ENCODE data around the gene IQUB.
A peak's percentile ranks its signal among the peaks of the same experiment; 100 is the strongest.
"Not testable (repeated sequence)": the region's sequence is repeated elsewhere in the genome, so short reads cannot be mapped to it uniquely, and the experiment has no call there.

The IQUB gene

DNA sequence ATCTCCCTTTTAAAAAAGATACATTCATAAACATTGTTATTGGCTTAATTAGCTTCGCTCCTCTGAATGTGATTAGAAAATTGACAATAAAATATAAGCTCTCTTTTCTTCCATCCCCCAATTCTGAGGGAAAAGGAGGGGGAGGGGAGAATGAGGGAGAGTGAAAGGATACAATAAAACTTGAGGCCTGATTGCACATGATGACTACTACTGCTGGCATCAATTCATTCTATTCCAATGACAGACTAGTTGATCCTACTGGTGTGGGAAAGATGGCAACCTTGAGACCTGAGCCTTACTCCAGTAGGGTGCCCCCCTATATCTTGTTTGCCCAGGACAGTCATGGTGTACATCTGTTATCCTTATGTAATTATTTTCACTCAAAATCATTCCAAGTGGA, 4.5 kb upstream of the IQUB start:
- DNase-seq, result no peak

DNA sequence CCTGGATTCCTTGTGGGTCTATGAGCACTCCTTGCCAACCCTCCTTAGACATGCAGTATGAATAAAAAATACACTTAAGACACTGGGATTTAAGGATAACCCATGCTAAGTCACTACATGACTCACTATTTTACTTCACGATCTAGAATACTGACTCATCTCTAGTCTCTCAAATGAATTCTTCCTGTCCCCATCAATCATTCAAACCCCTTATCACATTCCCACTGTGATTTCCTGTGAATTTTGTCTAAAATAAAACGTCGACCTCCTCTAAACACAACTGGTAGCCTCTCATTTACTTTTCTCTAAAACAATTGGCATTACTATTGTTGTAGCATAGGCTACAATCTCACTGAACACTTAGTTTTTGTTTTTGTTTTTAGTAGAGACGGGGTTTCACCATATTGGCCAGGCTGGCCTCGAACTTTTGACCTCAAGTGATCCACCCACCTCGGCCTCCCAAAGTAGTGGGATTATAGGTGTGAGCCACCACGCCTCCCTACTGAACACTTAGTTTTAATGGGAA, 3.9 kb upstream of the IQUB start:
- DNase-seq, result no peak

DNA sequence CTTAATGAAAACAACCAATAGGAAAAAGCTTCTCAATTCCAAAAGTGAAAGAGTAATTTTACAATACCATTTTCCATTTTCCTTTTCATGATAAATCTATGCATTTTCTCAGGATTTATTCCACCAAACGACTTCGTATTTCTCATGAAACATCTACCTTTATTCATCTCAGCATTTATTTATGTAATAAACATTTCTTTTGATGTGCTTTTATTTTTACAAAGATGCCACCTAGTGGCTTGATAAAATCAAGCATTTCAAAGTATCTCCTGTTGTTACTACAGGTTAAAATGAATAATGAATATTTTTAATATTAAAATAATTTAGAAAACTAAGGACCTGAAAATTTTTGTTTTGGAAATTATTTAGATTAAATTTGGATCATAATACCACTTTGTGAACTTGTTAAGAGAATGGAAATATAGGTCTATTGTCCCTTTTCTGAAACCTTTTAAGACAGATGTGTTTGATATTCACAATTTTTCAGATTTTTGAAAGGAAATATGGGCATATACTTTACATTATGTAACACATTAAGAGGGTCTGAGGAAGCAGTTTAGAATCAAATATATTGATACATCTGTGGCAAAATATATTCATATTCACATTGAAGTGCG, 2.7 kb upstream of the IQUB start:
- no peak for DNase-seq

DNA sequence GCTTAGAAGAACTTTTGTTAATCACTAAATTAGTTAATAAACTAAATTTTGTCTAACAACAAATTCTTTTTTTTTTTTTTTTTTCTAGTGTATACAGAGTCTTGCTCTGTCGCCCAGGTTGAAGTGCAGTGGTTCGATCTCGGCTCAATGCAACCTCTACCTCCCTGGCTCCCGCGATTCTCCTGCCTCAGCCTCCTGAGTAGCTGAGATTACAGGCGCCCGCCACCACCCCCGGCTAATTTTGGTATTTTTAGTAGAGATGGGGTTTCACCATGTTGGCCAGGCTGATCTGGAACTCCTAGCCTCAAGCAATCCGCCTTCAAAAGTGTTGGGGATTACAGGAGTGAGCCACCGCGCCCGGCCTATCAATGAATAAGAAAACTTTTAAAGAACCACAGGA, 1.1 kb upstream of the IQUB start:
- DNase-seq, result no peak

DNA sequence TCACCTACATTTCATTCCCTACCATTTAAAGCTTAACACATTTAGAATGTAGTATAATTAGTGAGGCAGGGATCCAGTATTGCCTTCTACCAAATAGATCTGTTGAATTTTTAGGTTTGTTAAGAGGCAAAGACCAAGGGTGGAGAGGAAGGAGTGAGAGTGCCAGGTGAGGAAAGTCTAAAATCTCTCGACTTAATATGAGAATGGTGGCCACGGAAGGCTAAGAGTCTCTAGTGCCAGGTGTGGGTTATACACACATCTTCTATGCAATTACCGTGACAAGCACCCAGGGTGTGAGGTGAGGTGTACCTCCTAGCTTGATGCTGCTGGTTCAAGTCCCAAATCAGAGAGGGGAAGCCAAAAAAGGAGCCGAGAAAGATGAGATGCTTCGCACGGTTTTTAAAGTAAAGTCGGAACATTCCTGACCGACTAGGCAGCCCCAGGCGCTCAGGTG, 439 bp downstream of the IQUB start:
- DNase-seq, result no peak

DNA sequence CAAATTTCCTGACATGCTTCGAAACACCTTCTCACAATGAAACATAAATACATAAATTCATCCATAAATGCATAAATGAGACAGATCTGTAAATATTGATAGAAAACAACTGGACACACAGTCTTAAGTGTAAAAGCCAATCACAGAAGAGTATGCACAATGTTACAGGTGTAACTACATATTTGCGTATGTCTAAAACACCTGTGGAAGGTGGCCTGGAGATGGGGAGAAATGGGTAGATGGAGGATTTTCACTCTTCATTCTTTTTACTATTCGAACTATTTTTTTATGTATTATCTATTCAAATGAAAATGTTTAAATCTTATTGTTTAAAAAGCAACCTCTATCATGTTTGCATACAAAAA, 860 bp downstream of the IQUB start:
- no peak for DNase-seq

DNA sequence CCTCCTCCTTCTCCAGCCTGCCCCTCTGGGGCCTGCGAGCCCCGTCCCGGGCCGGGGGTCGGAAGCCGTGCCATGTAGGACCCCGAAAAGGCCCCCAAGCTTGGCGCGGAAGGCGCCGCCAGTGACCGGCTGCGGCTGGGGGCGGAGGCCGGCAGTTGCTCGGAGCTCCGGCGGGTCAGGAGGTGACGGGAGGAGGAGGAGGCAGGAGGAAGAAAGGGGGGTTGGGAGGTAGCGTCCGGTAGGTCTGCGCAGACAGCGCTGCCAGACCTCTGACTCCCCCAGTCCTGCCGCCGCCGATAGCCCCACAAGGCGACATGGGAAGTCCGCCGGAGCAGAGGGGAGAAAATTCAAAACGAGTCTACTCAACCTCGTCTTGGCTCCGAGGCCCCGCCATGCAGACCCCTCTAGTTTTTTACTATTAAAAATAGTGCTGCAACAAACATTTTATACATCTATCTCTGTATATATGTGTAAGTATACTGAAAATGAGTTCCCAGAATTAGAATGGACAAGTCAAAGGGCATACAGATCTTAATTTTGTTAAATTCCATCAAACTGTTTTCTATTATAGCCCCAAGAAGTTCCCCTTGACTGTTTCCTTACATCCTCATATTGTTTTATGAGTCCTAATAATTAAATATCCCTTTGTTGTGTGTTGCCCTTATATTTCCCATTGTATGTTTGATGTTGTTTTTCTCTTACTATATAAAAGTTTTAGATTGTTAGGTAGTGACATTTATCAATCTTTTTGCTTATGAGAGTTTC, 1.4 kb downstream of the IQUB start:
- DNase-seq, result not testable (repeated sequence)

DNA sequence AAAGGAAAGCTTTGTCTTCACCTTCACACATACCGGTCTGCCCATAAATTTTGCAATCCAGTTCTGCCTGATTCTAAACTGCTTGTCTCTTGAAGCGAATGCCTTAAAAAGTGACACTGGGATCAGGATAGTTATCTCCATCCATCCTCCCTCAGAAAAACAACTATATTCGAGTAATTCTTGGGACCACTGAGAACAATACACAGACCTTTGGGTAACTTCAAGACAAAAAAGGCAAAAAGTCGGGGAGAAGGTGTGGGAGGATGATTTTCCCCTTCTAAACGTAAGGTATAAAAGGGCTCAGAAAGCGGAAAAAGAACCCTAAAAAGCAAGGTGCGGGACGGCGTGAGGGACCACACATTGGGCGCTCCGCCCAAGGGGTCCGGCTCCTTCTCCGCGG, 2.1 kb downstream of the IQUB start:
- DNase-seq, result not testable (repeated sequence)

- DNase-seq, result not testable (repeated sequence)
Measured at GRCh38 chr7:123530035-123530591, 4.3 kb downstream of the IQUB start.

- no peak for DNase-seq
Measured at GRCh38 chr7:123528265-123528664, 6.1 kb downstream of the IQUB start.

- not testable (repeated sequence) for DNase-seq
Measured at GRCh38 chr7:123527712-123528225, 6.6 kb downstream of the IQUB start.

- not testable (repeated sequence) for DNase-seq
Measured at GRCh38 chr7:123526533-123526932, 7.9 kb downstream of the IQUB start.

- no peak for DNase-seq
Measured at GRCh38 chr7:123522066-123522465, 12.3 kb downstream of the IQUB start.

GRCh38 chr7:123505221-123505620, 29.2 kb downstream of the IQUB start:
- DNase-seq, result no peak

DNA sequence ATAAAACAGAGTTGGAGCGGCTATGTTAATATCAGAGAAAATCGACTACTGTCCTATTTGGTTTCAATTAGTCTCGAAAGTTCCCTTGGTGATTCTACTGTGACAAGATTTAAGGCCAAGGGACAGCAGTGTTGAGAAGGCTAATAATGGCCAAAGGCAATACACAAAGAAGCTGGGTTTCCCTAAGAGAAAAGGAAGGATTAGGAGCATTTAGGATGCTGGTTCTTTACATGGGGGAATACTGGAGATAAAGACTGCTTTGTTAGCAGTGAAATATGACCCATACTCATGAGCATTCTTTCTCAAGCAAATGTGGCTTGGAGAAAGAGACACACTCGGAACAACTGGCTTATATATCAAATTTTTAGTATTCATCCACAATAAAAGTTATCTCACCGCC, 32.2 kb downstream of the IQUB start:
- DNase-seq, result no peak

DNA sequence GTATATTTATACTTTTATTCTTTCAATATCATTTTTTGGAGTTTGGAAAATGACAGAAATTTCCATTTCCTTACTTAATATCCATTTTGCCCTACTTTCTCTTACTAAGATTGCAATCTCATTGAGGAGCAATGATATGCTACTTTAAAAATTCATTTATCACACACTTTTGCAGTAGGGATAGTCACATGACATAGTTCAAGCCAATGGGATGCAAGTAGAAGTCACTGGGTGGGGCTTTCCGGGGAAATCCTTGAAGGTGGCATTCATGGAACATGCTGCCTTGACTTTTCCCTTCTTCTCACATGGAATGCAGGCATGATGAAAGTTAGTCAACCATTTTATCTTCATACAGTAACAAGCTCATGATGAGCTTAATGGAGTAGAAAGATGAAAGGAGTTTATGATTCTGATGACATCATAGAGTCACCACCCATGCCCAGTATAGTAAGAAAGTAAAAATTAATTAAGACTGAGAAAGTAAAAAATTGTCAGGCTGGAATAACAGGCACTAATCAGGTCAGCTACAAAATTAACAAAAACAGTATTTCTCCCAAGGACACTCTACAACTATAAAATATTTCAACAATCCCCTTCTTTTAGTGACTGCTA, 33.4 kb downstream of the IQUB start:
- DNase-seq, result no peak

- no peak for DNase-seq
Measured at GRCh38 chr7:123499211-123499970, 35.0 kb downstream of the IQUB start.

DNA sequence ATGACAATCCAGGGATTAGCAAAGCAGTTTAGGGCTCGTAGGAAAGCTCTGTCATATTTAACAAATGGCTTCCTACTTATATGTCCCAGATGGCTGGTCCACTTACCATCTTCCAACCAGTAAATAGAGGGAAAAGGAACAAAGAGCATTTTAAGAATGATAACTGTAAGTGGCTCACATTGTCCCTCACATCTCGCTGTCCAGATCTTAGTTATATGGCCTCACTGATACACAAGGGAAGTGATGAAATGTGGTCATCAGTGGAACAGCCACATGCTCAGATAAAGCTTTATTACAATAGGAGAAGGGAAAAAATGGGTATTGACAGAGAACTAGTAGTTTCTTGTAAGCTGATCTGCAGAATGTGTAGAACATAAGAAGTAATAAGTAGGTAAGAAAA, 35.8 kb downstream of the IQUB start:
- no peak for DNase-seq

- DNase-seq, result no peak
Measured at GRCh38 chr7:123498031-123498430, 36.4 kb downstream of the IQUB start.

DNA sequence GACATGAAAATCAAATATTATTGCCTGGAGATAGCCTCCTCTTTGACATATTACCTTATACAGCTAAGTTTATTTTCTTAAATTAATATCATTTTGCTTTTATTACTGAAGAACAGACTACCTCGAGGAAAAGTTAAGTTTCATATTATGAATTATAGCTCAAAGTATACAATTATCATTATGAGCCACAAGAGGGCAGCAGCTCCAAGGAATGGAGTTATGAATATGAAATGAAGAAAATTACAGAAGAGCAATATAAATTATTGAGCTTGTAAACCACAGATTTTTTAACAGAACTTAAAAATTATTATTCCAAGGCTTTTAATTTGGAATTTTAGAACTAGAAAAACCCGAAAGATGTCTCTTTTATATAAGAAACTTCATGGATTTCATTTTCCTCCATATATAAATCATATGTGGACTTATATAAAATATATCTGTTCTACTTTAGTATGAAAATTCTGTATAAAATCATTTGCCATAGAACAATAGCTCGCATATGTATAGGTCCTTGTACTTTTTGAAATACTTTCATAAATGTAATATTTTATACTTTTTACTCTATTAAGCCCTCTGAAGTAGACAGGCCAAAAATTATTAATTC, 40.1 kb downstream of the IQUB start:
- DNase-seq, result peak; percentile 16

- DNase-seq, result no peak
Measured at GRCh38 chr7:123492485-123492884, 41.9 kb downstream of the IQUB start.

DNA sequence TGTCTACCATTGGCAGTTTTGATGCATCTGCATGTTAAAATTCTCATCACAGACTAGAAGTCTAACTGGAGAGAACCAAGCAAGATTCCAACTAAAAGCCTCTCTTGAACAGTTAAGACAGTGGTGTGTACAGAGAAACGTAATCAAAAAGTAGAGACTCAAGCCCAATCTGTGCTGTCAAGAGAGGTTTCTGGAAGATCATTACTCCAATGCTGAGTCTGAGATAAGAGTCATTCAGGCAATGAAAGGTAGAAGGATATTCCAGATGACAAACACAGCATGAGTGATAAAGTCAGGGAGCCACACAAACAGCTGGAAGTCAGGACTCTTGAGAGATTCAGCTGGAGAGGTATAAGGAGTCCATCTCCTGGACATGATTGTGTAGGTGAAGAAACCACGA, 48.7 kb downstream of the IQUB start:
- DNase-seq, result no peak

Measured in NCI-H774 (cell line).